ENCODE data around the gene SRSF12. TPM values are rescaled to one million over a fixed set of nuclear protein-coding genes. Genes with fewer than 3 reads are reported as not detected.
A peak's percentile ranks its signal among the peaks of the same experiment; 100 is the strongest.

SRSF12 gene
- total RNA-seq, result 0.10 TPM

GRCh38 chr6:89117211-89118108 lies at the start of gene SRSF12:
Gene SRSF12 (minus strand): TSS chr6:89118071. CDS start chr6:89117887, 184 bp downstream.
- peak; percentile 91 for ATAC-seq
- DNase-seq (ENCODE audit: low spot score), result peak; percentile 47

GRCh38 chr6:89162047-89162371 lies 44.1 kb upstream of the SRSF12 start:
- DNase-seq (ENCODE audit: low spot score), result no peak
- no peak for ATAC-seq

GRCh38 chr6:89161326-89162046 lies 43.6 kb upstream of the SRSF12 start:
- ATAC-seq, result no peak
- DNase-seq (ENCODE audit: low spot score), result no peak

GRCh38 chr6:89160331-89161092 lies 42.6 kb upstream of the SRSF12 start:
- ATAC-seq, result no peak
- DNase-seq (ENCODE audit: low spot score), result no peak

- ATAC-seq (no peak), DNase-seq (ENCODE audit: low spot score) (no peak)
Observed at GRCh38 chr6:89154131-89154530, 36.3 kb upstream of the SRSF12 start.

GRCh38 chr6:89148016-89148750 lies 30.3 kb upstream of the SRSF12 start:
- DNase-seq (ENCODE audit: low spot score), result no peak
- ATAC-seq, result no peak

- DNase-seq (ENCODE audit: low spot score) (no peak), ATAC-seq (no peak)
Observed at GRCh38 chr6:89146718-89147700, 29.1 kb upstream of the SRSF12 start.

GRCh38 chr6:89145956-89146717 lies 28.3 kb upstream of the SRSF12 start, which contains the start of gene PM20D2:
Gene PM20D2 (plus strand): TSS chr6:89146055. CDS start chr6:89146145, 90 bp downstream.
- ATAC-seq (peak; percentile 94), DNase-seq (ENCODE audit: low spot score) (peak; percentile 78)

GRCh38 chr6:89145091-89145955 lies 27.5 kb upstream of the SRSF12 start:
- DNase-seq (ENCODE audit: low spot score) (no peak), ATAC-seq (no peak)

- ATAC-seq, result no peak
- no peak for DNase-seq (ENCODE audit: low spot score)
Observed at GRCh38 chr6:89144354-89144906, 26.6 kb upstream of the SRSF12 start.

GRCh38 chr6:89140347-89141156 lies 22.7 kb upstream of the SRSF12 start:
- ATAC-seq, result peak; percentile 92
- DNase-seq (ENCODE audit: low spot score), result no peak

GRCh38 chr6:89139509-89140346 lies 21.9 kb upstream of the SRSF12 start:
- ATAC-seq (no peak), DNase-seq (ENCODE audit: low spot score) (no peak)

- DNase-seq (ENCODE audit: low spot score) (no peak), ATAC-seq (no peak)
Observed at GRCh38 chr6:89138173-89138572, 20.3 kb upstream of the SRSF12 start.

- DNase-seq (ENCODE audit: low spot score) (no peak), ATAC-seq (no peak)
Observed at GRCh38 chr6:89134723-89135122, 16.9 kb upstream of the SRSF12 start.

GRCh38 chr6:89133981-89134380 lies 16.1 kb upstream of the SRSF12 start:
- ATAC-seq (no peak), DNase-seq (ENCODE audit: low spot score) (no peak)

GRCh38 chr6:89132057-89132456 lies 14.2 kb upstream of the SRSF12 start:
- no peak for ATAC-seq

More at GRCh38 chr6:89132057-89132456, 14.2 kb upstream of the SRSF12 start:
- DNase-seq (ENCODE audit: low spot score), result no peak
